GM11168 (cell line): ENCODE measurements around the gene CHCHD6.

Source experiments
- in situ Hi-C: fragments of 300-500 bp; cut with MboI; formaldehyde crosslinking; loops from one replicate; pipeline ENCODE4 v1.12.0; 2022; ENCODE audit warnings: low sequenced_read_pairs; ENCODE audit not compliant: unreplicated experiment

The CHCHD6 gene

GRCh38 chr3:126693921-126694320 is 10.1 kb upstream of the CHCHD6 start:
- in situ Hi-C loops, result no loop called here

DNA sequence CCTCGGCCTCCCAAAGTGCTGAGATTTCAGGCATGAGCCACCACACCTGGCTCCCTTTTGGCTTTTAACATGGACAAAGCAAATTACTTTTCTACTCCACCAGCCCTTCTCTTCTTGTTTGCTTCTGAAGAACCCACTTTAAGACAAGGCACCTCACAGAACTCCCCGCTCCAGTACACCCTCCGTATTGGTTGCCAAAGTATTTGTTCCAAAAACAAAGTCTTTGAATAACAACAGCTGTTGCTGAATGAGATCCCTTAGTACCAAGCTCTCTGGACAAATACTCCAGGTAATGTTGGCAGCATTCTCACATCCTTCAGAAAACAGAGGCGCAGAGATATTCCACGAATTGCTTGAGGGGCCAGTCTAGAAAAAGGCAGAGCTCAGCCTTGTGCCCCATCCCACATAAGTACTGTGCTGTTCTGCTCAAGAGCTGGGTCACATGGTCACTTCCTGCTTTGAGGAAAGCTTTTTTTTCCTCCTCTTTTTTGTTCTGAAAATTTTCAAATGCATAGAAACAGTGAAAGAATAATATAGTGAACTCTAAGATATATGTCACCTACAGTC is 7.3 kb upstream of the CHCHD6 start:
- in situ Hi-C loops, result no loop called here

- in situ Hi-C loops, result no loop called here
Observed at GRCh38 chr3:126699011-126699410, 5.0 kb upstream of the CHCHD6 start.

DNA sequence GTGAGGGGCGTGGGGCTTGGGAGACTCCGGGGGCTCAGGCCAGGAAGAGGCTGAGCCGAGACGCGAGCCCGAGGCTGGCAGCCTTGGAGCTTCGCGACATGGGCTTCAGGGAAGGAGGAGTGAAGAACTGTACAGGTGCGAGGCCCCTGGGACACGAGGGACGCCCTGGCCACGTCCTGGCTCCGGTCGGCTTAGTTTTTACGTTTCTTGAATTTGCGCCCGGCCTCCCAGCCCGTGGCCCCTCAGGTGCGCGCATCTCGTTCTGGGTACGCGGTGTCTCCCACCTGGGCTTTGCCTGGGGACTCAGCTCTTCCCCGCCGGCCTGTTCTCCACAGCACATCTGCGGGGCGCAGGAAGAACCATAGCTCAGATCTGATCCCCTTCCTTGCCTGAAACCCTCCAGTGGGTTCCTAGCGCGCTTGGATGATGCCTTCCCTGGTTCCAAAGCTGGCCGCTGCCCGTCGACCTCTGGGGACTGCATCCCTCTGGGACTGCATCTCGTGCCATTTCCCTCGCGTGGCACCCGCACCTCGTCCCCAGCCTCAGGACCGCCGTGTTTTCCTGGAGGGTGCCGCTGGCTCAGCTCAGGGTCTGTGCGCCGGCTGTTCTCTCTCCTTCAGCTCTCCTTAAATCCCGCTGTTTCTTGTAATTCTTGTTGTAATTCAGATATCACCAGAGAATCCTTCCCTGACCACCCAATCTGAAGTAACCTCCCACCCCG is 614 bp downstream of the CHCHD6 start:
- in situ Hi-C loops, result no loop called here

DNA sequence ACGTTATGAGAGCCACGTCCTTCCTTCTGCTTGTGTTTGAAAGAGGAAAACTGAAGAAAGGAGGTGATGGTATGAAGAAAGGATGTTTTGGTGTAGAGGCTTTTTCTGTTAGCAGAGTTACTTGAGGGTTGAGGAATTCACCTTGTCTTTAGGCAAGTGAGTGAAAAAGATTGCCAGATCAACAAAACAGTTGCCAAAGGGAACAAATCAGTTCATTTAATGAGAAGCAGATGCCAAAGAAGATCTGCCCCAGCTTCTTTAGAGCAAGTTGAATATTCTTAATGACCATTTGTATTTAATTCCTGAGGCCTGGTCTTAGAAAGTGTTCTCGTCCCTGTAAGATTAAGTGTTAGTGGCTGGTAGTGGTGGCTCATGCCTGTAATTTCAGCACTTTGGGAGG is 2.6 kb downstream of the CHCHD6 start:
- in situ Hi-C loops, result no loop called here

DNA sequence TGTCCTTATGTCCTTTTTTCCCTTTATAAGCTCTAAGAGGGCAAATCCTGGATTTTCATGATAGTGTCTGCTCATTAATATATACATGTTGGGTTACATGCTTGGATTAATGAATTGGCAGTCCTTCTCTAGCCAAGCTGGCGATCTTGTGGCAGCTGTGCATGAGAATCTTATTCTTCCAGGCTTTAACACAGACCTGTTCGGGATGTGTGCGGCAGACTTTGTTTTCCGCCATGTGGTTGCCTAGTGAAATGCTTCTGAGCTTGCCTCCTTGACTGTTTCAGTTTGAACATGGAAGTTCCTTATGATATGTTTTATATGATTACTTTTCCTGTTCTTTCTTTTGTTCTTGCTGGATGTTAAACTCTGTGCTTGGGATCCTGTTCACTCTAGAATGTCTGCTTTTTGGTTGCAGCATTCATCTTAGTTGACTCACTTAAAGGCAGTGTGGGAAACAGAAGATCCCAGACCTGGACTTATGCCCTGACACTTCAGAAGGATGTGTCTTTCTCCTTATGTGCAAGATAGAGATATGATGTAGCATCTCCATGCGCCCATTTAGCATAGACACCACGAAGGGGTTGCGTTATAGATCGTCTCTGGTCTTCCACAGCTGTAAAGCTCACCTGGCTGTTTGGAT is 7.2 kb downstream of the CHCHD6 start:
- in situ Hi-C loops, result no loop called here

DNA sequence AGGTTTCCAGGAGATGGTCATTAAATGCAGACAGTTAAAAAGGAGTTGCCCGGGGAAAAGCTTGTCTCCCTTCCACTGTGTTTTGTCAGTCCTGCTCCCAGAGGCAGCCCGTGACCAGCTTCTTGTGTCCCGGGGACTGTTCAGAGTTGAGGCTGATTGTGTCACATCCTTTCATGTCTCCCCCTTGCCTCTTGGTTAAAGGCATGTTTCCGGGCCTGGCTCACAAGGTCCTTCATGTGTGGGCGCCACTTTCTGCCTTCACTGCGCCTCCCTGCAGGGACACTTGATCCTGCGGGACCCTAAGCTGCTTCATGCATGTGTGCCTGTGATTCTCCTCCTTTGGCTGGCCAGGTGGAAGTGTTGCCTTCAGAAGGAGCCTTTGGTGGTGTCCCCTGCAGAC is 9.2 kb downstream of the CHCHD6 start:
- in situ Hi-C loops, result no loop called here

GRCh38 chr3:126714276-126714900 is 10.3 kb downstream of the CHCHD6 start:
- in situ Hi-C loops, result no loop called here

GRCh38 chr3:126714921-126715320 is 10.9 kb downstream of the CHCHD6 start:
- in situ Hi-C loops, result no loop called here

DNA sequence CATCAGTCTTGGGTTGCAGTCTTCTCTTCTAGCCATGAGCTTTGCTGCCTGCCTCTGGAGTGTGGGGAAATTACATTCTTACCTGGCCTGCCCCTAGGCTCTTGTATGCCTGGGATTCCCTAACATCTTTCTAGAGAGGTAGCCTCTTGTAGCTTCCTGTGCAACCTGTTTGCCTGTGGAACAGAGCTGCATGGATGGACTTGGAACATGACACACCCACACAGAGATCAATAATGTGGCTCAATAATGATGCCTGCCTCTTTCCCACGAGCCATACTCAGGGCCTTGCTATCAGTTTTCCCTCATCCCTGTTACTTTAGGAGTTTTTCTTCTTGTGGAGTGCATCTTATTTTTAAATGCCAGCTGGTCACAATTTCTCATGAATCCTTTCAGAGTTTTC is 11.4 kb downstream of the CHCHD6 start:
- in situ Hi-C loops, result no loop called here

- in situ Hi-C loops, result no loop called here
Observed at GRCh38 chr3:126716057-126716456, 12.0 kb downstream of the CHCHD6 start.

DNA sequence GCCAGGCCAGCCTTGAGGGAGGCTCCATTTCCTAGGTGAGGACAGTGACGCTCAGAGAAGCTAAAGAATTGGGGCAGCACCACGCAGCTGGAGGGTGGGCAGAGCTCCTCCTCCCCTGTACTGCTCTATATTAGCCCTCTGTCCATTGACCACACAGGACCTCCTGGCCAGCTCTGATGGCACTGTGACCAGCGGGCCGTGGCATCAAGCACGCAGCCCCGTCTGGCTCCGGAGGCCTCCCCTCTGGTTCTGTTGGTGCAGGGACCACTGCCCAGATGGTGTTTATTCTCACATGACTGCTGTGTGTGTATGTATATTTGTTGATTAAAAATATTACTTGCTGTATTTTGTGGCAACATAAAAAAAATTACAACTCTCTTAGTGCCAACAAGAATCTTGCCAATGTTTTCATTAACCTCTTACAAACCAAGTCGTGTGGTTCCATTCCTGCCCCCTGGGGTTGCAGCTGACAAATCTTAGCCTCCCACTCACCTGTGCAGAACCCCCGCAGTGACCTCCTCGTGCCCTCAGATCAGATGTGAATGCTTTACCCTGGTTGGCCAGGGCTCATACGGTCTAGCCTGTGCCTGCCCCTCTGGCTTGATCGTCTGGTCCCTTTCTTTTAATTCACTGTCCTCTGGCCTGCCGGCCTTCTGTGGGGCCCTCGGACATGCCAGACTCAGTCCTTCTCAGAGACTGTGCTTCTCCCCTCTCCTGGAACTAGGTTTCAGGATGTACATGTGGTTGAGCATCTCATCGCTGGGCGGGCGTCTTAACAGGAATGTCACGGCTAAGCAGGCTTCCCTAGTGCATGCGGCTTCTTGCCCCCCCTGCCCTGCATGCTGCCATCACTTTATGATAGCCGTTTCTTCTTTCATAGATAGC is 14.8 kb downstream of the CHCHD6 start:
- in situ Hi-C loops, result no loop called here

- in situ Hi-C loops, result no loop called here
Observed at GRCh38 chr3:126720596-126720995, 16.6 kb downstream of the CHCHD6 start.

DNA sequence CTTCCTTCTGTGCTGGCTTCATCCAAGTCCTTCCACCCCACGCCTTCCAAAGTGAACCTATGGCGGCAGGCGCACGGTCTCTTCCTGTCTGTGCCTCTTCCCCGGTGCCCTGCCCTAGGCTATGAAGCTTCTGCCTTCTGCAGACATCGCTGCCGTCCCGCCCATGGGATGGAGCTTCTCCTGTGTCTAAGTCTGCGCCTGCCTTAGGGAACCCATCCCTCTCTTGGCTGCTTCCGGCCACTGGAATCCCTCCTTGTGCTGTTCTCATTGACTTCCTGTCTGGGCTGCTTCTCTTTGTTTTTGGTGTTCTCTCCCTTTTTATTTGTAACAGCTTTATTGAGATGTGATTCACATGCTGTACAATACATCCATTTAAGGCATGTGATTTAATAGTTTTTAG is 17.2 kb downstream of the CHCHD6 start:
- in situ Hi-C loops, result no loop called here

DNA sequence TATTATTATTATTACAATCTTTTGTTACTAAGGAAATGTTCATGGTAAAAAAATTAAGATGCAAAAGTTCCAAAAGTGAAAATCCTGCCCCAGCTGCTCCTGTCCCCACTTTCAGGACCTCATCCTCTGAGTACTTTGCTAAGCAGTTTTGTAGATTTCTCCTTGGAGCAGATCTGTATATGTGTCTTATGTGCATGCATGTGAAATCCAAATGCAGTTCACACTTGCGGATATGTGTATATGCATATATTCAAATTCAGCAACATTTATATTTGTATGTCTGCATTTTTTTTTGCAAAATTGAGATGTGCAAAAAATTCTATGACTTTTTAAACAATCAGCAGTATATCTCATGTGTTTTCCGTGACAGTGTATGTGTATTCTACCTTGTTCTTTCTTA is 19.2 kb downstream of the CHCHD6 start:
- in situ Hi-C loops, result no loop called here

DNA sequence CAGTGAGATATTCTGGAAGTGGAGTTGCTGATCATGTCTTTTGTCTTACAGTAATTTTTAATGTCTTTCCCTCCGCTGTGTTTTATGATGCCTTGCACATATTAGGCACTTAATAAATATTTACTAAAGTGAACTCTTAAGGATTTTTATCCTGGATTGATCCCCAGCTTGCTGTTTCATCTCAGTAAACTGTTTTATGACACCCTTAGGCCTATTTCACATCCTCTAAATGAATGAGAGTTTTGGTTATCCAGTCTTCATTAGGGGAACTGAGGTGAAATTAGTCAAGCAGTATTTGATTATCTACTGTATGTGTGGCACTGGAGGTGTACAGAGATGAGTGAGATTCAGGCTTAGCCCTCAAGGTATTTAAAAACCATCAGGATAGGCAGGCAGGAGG is 19.8 kb downstream of the CHCHD6 start:
- in situ Hi-C loops, result no loop called here

- in situ Hi-C loops, result no loop called here
Observed at GRCh38 chr3:126728680-126729079, 24.6 kb downstream of the CHCHD6 start.

DNA sequence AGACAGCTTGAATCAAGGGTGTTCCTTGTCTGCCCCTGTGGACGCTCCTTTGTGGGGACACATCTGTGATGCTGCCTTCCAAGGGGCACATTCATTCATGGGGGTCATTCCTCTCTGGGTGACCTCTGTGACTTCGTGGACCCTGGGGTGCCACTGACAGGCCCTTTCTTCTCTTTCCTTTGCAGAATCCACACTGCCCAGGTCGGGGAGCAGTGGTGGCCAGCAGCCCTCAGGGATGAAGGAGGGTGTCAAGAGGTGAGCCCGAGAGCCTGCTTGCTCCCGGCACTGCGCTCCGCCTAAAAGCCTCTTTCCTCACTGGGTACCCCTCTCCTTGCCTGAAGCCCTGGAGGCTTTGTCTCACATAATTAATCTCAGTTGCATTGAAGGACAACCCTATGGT is 26.3 kb downstream of the CHCHD6 start:
- in situ Hi-C loops, result no loop called here

- in situ Hi-C loops, result no loop called here
Observed at GRCh38 chr3:126731044-126731443, 27.0 kb downstream of the CHCHD6 start.

- in situ Hi-C loops, result no loop called here
Observed at GRCh38 chr3:126732281-126733060, 28.4 kb downstream of the CHCHD6 start.
